Osteocyte (in vitro differentiated cells): Measurements from ENCODE around the gene RPS19BP1. TPM values are rescaled to one million over a fixed set of nuclear protein-coding genes. Genes with fewer than 3 reads are reported as not detected.

Experiments
- DNase-seq: peaks from one replicate; pipeline ENCODE4 v3.0.0; 2021; ENCODE audit warnings: mixed read lengths; ENCODE audit not compliant: unreplicated experiment; ENCODE audit errors: extremely low spot score
- H3K27ac Mint-ChIP-seq: one replicate; pipeline ENCODE4 v1.8.0; 2021; ENCODE audit warnings: mild to moderate bottlenecking, mixed read lengths; ENCODE audit not compliant: unreplicated experiment
- H3K27me3 Mint-ChIP-seq: one replicate; pipeline ENCODE4 v1.8.0; 2021; ENCODE audit warnings: mixed read lengths; ENCODE audit not compliant: unreplicated experiment
- H3K36me3 Mint-ChIP-seq: one replicate; pipeline ENCODE4 v1.8.0; 2021; ENCODE audit warnings: mixed read lengths; ENCODE audit not compliant: unreplicated experiment
- H3K4me1 Mint-ChIP-seq: one replicate; pipeline ENCODE4 v1.8.0; 2021; ENCODE audit warnings: mixed read lengths; ENCODE audit not compliant: unreplicated experiment
- H3K4me3 Mint-ChIP-seq: one replicate; pipeline ENCODE4 v1.8.0; 2021; ENCODE audit warnings: mild to moderate bottlenecking, moderate library complexity, mixed read lengths; ENCODE audit not compliant: unreplicated experiment
- H3K9me3 Mint-ChIP-seq: one replicate; pipeline ENCODE4 v1.8.0; 2021; ENCODE audit warnings: mixed read lengths; ENCODE audit not compliant: unreplicated experiment
- total RNA-seq: library from RNA; stranded (reverse); gene quantifications from 2 replicates; pipeline ENCODE4 v1.2.1, GENCODE V29; 2021
- TF ChIP-seq, protein P1 (sequence below): fragments of 200-600 bp; sonication (generic); IDR thresholded peaks from 2 replicates; pipeline ENCODE4 v1.5.0; 2021; ENCODE audit warnings: antibody characterized with exemption, mild to moderate bottlenecking, moderate library complexity

The RPS19BP1 gene
- total RNA-seq, 1 donor from 2014 or later, result 53.1 TPM

DNA sequence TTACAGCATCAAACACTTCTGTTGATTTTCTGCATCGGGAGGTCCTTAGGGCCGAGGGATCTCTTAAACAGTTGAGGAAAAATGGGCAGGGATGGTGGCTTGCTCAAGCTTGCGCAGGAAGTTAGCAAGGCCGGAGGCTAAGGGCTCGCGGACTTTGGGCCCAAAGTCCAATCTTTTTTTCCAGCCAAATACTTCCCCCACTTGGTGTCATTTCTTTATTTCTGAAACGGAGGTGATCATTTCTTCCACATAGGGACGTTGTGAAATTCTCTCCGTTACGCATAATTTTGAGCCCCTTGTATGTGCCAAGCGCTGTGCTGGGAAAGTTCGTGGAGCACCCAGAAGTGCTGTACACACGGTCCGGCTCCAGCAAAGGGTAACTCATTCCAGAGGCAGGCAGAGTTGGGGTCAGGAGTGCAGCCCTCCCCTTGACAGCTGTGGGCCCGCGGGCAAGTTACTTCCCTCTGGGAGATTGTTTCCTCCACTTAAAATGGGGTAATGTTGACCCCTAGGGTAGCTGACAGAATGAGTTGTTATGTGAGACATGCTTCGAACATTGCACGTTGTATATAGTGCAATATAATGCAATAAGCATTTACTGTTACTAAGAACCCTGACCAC is 29.6 kb downstream of the RPS19BP1 start:
- Mint-ChIP-seq H3K4me1 (peaks cover 19% of the 10 kb centered on the region), H3K27me3 (no peaks in the 10 kb centered on the region), H3K4me3 (peak overlapping the region; percentile 99), H3K9me3 (no peaks in the 10 kb centered on the region), H3K27ac (peak overlapping the region; percentile 56), H3K36me3 (peaks cover 22% of the 10 kb centered on the region)
- TF ChIP-seq, protein P1, sequence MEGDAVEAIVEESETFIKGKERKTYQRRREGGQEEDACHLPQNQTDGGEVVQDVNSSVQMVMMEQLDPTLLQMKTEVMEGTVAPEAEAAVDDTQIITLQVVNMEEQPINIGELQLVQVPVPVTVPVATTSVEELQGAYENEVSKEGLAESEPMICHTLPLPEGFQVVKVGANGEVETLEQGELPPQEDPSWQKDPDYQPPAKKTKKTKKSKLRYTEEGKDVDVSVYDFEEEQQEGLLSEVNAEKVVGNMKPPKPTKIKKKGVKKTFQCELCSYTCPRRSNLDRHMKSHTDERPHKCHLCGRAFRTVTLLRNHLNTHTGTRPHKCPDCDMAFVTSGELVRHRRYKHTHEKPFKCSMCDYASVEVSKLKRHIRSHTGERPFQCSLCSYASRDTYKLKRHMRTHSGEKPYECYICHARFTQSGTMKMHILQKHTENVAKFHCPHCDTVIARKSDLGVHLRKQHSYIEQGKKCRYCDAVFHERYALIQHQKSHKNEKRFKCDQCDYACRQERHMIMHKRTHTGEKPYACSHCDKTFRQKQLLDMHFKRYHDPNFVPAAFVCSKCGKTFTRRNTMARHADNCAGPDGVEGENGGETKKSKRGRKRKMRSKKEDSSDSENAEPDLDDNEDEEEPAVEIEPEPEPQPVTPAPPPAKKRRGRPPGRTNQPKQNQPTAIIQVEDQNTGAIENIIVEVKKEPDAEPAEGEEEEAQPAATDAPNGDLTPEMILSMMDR, result no peak
- no peak for DNase-seq

DNA sequence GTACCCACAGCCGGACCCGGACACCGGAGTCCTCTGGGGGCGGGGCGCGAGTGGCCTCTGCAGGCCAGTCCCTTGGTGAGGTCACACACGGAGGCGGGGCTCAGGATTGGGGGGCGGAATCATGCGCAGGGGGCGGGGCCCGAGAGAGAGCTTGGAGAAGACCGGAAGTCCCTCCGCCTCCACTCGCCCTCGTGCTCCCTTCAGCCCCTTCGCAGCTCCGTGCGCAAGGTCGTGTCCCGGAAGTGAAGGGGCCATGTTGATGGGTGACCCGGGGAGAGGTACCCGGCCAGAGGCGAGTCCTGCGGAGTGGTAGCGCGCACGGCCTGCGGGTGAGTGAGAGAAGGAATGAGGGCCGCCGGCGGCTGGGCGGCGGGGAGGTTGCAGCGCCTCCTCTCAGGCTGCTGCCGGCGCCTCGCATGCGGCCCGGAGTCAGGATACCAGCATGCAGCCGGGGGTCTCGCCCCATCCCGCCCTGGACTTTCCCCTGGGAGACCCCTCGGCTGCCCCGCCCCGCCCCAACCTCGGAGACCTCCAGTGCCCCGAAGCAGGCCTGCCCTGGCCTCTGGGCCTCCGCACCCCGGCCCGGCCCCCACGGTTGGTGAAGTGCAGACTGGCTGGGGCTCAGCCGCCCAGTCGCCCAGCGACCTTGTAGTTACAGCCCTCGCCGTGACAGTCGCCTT is 30.3 kb downstream of the RPS19BP1 start, which contains the start of gene MIEF1:
Gene MIEF1, plus strand, starts transcription at position 182 of the 680 bp plus-strand sequence. CDS start 9,005 bp downstream, outside the sequence.
- peak; percentile 96 for DNase-seq
- H3K27me3 Mint-ChIP-seq, result no peaks in the 10 kb centered on the region
- H3K4me3 Mint-ChIP-seq, result peak within 1 kb of the TSS; percentile 99
- H3K27ac Mint-ChIP-seq, result peak within 1 kb of the TSS; percentile 86
- H3K4me1 Mint-ChIP-seq, result peaks cover 19% of the 10 kb centered on the region
- TF ChIP-seq, protein P1, result peak; percentile 28
- no peaks in the 10 kb centered on the region for H3K9me3 Mint-ChIP-seq
- peaks cover 22% of the 10 kb centered on the region for H3K36me3 Mint-ChIP-seq

DNA sequence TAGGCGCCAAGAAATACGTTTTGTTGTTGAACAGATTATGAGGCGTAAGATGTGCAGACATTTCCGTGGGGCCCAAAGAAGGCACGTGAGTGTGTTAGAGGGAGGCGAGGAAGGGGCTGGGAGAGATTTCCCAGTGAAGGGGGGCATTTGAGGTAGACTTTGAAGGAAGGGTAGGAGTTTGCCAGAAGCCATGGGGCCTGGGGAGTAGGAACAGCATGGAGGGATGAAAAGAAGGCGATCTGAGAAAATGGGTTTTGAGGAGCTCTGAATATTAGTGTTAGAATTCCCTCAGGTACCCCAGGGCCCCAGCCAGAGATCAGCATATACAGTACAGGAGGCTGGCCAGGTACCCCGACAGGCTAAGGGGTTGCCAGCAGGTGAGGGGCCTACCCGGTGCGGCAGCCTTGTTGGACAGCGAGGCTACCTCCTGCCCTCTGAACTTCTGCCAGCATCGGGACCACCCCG is 30.9 kb downstream of the RPS19BP1 start:
- peaks cover 20% of the 10 kb centered on the region for H3K36me3 Mint-ChIP-seq
- H3K27me3 Mint-ChIP-seq, result no peaks in the 10 kb centered on the region
- TF ChIP-seq, protein P1, result no peak
- no peak for DNase-seq
- H3K9me3 Mint-ChIP-seq, result no peaks in the 10 kb centered on the region
- peaks cover 19% of the 10 kb centered on the region for H3K4me1 Mint-ChIP-seq
- peak overlapping the region; percentile 86 for H3K27ac Mint-ChIP-seq
- peak overlapping the region; percentile 99 for H3K4me3 Mint-ChIP-seq

DNA sequence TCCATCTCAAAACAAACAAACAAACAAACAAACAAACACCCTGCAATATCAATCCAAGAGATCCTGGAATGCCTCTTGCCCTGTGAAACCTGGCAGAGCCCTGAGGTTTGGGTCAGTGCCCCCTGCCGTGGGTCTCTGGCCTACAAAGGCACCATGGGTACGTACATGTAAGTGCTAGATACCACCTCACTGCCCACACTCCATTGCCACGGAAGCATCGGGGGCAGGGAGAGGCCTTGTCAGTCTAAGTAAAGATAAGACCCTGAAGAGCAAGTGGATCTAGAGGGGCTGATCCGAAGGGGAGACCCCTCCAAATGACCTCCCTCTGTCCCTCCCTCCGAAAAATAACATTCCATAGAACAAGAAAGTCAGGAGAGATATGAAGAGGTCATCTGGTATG is 32.4 kb downstream of the RPS19BP1 start:
- Mint-ChIP-seq H3K4me3 (no peak overlapping the region), H3K27me3 (no peaks in the 10 kb centered on the region), H3K9me3 (no peaks in the 10 kb centered on the region), H3K36me3 (peaks cover 6% of the 10 kb centered on the region), H3K27ac (no peak overlapping the region), H3K4me1 (peaks cover 21% of the 10 kb centered on the region)
- TF ChIP-seq, protein P1, result no peak
- no peak for DNase-seq

DNA sequence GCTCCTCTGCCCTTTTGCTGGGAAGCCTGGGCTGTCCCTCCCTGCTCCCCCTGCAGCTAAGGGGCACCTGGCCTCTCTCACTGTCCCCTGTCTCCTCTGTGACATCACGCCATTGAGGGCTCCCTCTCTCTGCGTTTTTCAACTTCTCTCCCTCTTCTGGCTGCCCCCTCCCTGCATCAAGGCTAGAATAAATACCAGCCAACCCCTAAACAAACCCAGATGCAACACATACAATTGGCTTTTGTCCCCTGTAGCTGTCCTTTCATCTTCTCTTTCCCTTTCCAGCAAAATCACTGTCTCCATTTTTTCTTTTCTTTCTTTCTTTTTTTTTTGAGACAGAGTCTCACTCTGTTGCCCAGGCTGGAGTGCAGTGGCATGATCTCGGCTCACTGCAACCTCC is 33.7 kb downstream of the RPS19BP1 start:
- no peaks in the 10 kb centered on the region for H3K36me3 Mint-ChIP-seq
- H3K4me3 Mint-ChIP-seq, result no peak overlapping the region
- DNase-seq, result no peak
- H3K27me3 Mint-ChIP-seq, result no peaks in the 10 kb centered on the region
- no peak overlapping the region for H3K27ac Mint-ChIP-seq
- peaks cover 22% of the 10 kb centered on the region for H3K4me1 Mint-ChIP-seq
- TF ChIP-seq, protein P1, result no peak
- H3K9me3 Mint-ChIP-seq, result no peaks in the 10 kb centered on the region
